ENCODE measurements around the gene SH3BGR.

GRCh38 chr21:39484711-39485276 lies 33.0 kb downstream of the SH3BGR start:
- TF ChIP-seq MAZ (IDR thresholded peaks at IDR 0.05; ENCODE audit: borderline replicate concordance, low read depth, low read length): no peak
- TF ChIP-seq POLR2A (IDR thresholded peaks at IDR 0.05; ENCODE audit: low read depth, low read length): no peak
- no peak for TF ChIP-seq CTCF (conservative IDR thresholded peaks at IDR 0.05; ENCODE audit: low read depth, low read length)

All from IMR-90 (cell line).